Activated CD8-positive, alpha-beta memory T cell treated with anti-CD3 and anti-CD28 coated beads for 24 hours (primary cell): ENCODE data around the gene SLC25A25.

Source experiments
- DNase-seq: peaks from one replicate; pipeline ENCODE4 v3.0.0-alpha.2; 2020

SLC25A25 gene

GRCh38 chr9:128149001-128149701, 81.1 kb downstream of the SLC25A25 start, which contains the start of gene LCN2:
Gene LCN2, plus strand, starts transcription at chr9:128149453. Its CDS starts 73 bp downstream, at chr9:128149526.
- no peak for DNase-seq

GRCh38 chr9:128149951-128150593, 82.0 kb downstream of the SLC25A25 start:
- DNase-seq: no peak

- DNase-seq: no peak
Observed at GRCh38 chr9:128150594-128151308, 82.7 kb downstream of the SLC25A25 start.

- no peak for DNase-seq
Observed at GRCh38 chr9:128151309-128152132, 83.5 kb downstream of the SLC25A25 start.

- DNase-seq: no peak
Observed at GRCh38 chr9:128152133-128153059, 84.4 kb downstream of the SLC25A25 start.

GRCh38 chr9:128153060-128153946, 85.3 kb downstream of the SLC25A25 start:
- no peak for DNase-seq

- no peak for DNase-seq
Observed at GRCh38 chr9:128153947-128154695, 86.1 kb downstream of the SLC25A25 start.

- no peak for DNase-seq
Observed at GRCh38 chr9:128155736-128156500, 87.9 kb downstream of the SLC25A25 start.
